K562 (cell line): Measurements from ENCODE around the gene CCNI. TPM values are rescaled to one million over a fixed set of nuclear protein-coding genes. Genes with fewer than 3 reads are reported as not detected.
A peak's percentile ranks its signal among the peaks of the same experiment; 100 is the strongest.

Source experiments
- ATAC-seq: fragments of 200-7000 bp; cut with Tn5 transposase; 3 replicates; pipeline ENCODE4 v1.9.1; 2020; ENCODE audit warnings: moderate library complexity
- BruUV-seq: library from RNA; stranded (reverse); fragments of 400-500 nt; replicated peaks from 2 replicates; lab custom pipeline; 2021; lab: Mats Ljungman, UMichigan
- CTCF ChIA-PET: fragments of 300-600 bp; formaldehyde crosslinking; extraction: SDS; loops from one replicate; lab custom pipeline; 2021; ENCODE audit warnings: low intra/inter-chr PET ratio; lab: Yijun Ruan, JAX
- POLR2A ChIA-PET: fragments of 300-600, 350-650 bp; sonication (Branson Sonifier 250); formaldehyde crosslinking; extraction: SDS; loops from one replicate; lab custom pipeline; 2021; ENCODE audit warnings: antibody characterized with exemption, inconsistent platforms; lab: Yijun Ruan, JAX
- DNase-seq, 4 experiments: peaks; one replicate each; pipeline versions ENCODE4 v3.0.0 to v3.0.0-alpha.2; 2011 to 2018; ENCODE audit warnings: low spot score in 3 of 4, mixed read lengths in 3 of 4; ENCODE audit errors: extremely low read depth in 1 of 4
- FAIRE-seq: peaks from 2 replicates; lab custom pipeline; 2011; peaks lifted over from hg19 to GRCh38; lab: Jason Lieb, UNC
- H2AFZ ChIP-seq: 2 replicates; pipeline ENCODE4 v1.6.0; 2011; ENCODE audit warnings: low read depth, low read length, control low read depth, inconsistent platforms
- H3K27ac ChIP-seq: fragments of 200-600 bp; 3 replicates; pipeline ENCODE4 v1.8.0; 2011; ENCODE audit warnings: low read depth, mild to moderate bottlenecking, control low read depth, inconsistent platforms, low read length, moderate library complexity, mixed read lengths; ENCODE audit errors: extremely low read depth
- H3K27me3 ChIP-seq, 2 experiments: fragments of 300-600 bp in 1 of 2; 2 replicates in 1 of 2; 3 replicates in 1 of 2; pipeline versions ENCODE4 v1.6.0 to v1.8.0; 2011; ENCODE audit warnings: inconsistent platforms in 2 of 2, low read length in 2 of 2, mild to moderate bottlenecking in 1 of 2, mixed read lengths in 1 of 2, moderate library complexity in 1 of 2; ENCODE audit not compliant: control insufficient read depth in 2 of 2, insufficient read depth in 2 of 2
- H3K36me3 ChIP-seq: fragments of 300-600 bp; 3 replicates; pipeline ENCODE4 v1.8.0; 2011; ENCODE audit warnings: mild to moderate bottlenecking, low read length, inconsistent platforms; ENCODE audit not compliant: control insufficient read depth, insufficient read depth
- H3K4me1 ChIP-seq, 2 experiments: fragments of 200-600 bp in 1 of 2; replicated peaks in 1 of 2; 2 replicates in 1 of 2; 3 replicates in 1 of 2; pipeline versions ENCODE4 v1.5.1 to v1.8.0; 2011; ENCODE audit warnings: inconsistent platforms in 2 of 2, low read length in 2 of 2, mild to moderate bottlenecking in 1 of 2, mixed read lengths in 1 of 2, moderate library complexity in 1 of 2; ENCODE audit not compliant: control insufficient read depth in 2 of 2, insufficient read depth in 2 of 2
- H3K4me2 ChIP-seq: 2 replicates; pipeline ENCODE4 v1.6.1; 2011; ENCODE audit warnings: low read length, control low read depth, inconsistent platforms, mixed read lengths; ENCODE audit not compliant: insufficient read depth
- H3K4me3 ChIP-seq: fragments of 200-600 bp; sonication (generic), shearing (Covaris generic); 2 replicates; pipeline ENCODE4 v1.5.1; 2016; ENCODE audit warnings: control low read depth, inconsistent platforms
- H3K79me2 ChIP-seq: fragments of 200-600 bp; 3 replicates; pipeline ENCODE4 v1.8.0; 2011; ENCODE audit warnings: low read length, inconsistent platforms; ENCODE audit not compliant: control insufficient read depth, insufficient read depth
- H3K9ac ChIP-seq, 2 experiments: 2 replicates each; pipeline versions ENCODE4 v1.6.0 to v1.6.1; 2011; ENCODE audit warnings: low read depth in 2 of 2, low read length in 2 of 2, control low read depth in 1 of 2, inconsistent platforms in 1 of 2, mild to moderate bottlenecking in 1 of 2, mixed read lengths in 1 of 2; ENCODE audit not compliant: insufficient read depth in 1 of 2
- H3K9me1 ChIP-seq: one replicate; pipeline ENCODE4 v1.6.0; 2011; ENCODE audit warnings: inconsistent platforms, mild to moderate bottlenecking, low read length, moderate library complexity; ENCODE audit not compliant: control insufficient read depth, insufficient read depth
- H3K9me3 ChIP-seq: replicated peaks from 2 replicates; pipeline ENCODE4 v1.5.1; 2011; ENCODE audit warnings: low read depth, low read length, inconsistent platforms; ENCODE audit not compliant: control insufficient read depth, insufficient read depth
- H4K20me1 ChIP-seq: replicated peaks from 2 replicates; pipeline ENCODE4 v1.6.1; 2011; ENCODE audit warnings: low read length, inconsistent platforms, mixed read lengths; ENCODE audit not compliant: control insufficient read depth, insufficient read depth
- CEBPB ChIP-seq: fragments of 450-650 bp; IDR thresholded peaks from 2 replicates; pipeline ENCODE4 v1.6.1; 2016; ENCODE audit warnings: missing genetic modification characterization, missing compliant biosample characterization
- CTBP1 ChIP-seq: fragments of 450-650 bp; IDR thresholded peaks from 2 replicates; pipeline ENCODE4 v1.6.1; 2016; ENCODE audit warnings: borderline replicate concordance
- ERF ChIP-seq: fragments of 450-650 bp; formaldehyde crosslinking; IDR thresholded peaks from 2 replicates; pipeline ENCODE4 v1.4.0; 2020; ENCODE audit warnings: mild to moderate bottlenecking, mixed read lengths
- GTF2F1 ChIP-seq: IDR thresholded peaks from 2 replicates; pipeline ENCODE4 v1.6.1; 2011; ENCODE audit warnings: low read depth, low read length, improper control_type of control experiment
- HMG20A ChIP-seq: fragments of 450-650 bp; formaldehyde crosslinking; conservative IDR thresholded peaks from 2 replicates; pipeline ENCODE4 v1.4.0; 2020; ENCODE audit warnings: mild to moderate bottlenecking, mixed read lengths
- NFRKB ChIP-seq: fragments of 450-650 bp; IDR thresholded peaks from 2 replicates; pipeline ENCODE4 v1.6.1; 2016; ENCODE audit warnings: low read depth
- POU5F1 ChIP-seq: fragments of 150-350 bp; IDR thresholded peaks from 2 replicates; pipeline ENCODE4 v1.6.1; 2014; ENCODE audit warnings: borderline replicate concordance, low read length, low read depth, mild to moderate bottlenecking; ENCODE audit not compliant: partially characterized antibody
- PRMT5 ChIP-seq: sonication (generic); formaldehyde crosslinking; IDR thresholded peaks from 2 replicates; pipeline ENCODE4 v1.5.0; 2020; ENCODE audit warnings: missing genetic modification reagents
- YY1 ChIP-seq, 3 experiments: IDR thresholded peaks; 2 replicates each; pipeline ENCODE4 v1.6.1; 2011; ENCODE audit warnings: low read length in 2 of 3, mild to moderate bottlenecking in 2 of 3, moderate library complexity in 2 of 3, borderline replicate concordance in 1 of 3, control low read depth in 1 of 3, low read depth in 1 of 3; ENCODE audit not compliant: insufficient read depth in 3 of 3, insufficient replicate concordance in 2 of 3, control insufficient read depth in 1 of 3, insufficient read length in 1 of 3; ENCODE audit errors: extremely low read depth in 1 of 3
- ZFP30 ChIP-seq: fragments of 250-450 bp; sonication (Bioruptor Pico); IDR thresholded peaks from 2 replicates; pipeline ENCODE4 v1.8.0; 2022; ENCODE audit warnings: moderate library complexity, mild to moderate bottlenecking, inconsistent platforms, borderline replicate concordance
- ZNF133 ChIP-seq: fragments of 250-450 bp; sonication (Bioruptor Pico); IDR thresholded peaks from 2 replicates; pipeline ENCODE4 v1.4.0; 2020; ENCODE audit warnings: mild to moderate bottlenecking
- ZNF644 ChIP-seq: fragments of 200-800 bp; sonication (Bioruptor generic); IDR thresholded peaks from 2 replicates; pipeline ENCODE4 v1.6.1; 2016; ENCODE audit warnings: low read depth, missing genetic modification characterization, missing compliant biosample characterization
- ZNF696 ChIP-seq: fragments of 250-450 bp; sonication (Bioruptor Pico); conservative IDR thresholded peaks from 2 replicates; pipeline ENCODE4 v1.4.0; 2020; ENCODE audit warnings: mild to moderate bottlenecking, moderate library complexity
- ZNF766 ChIP-seq: fragments of 200-800 bp; sonication (Bioruptor generic); conservative IDR thresholded peaks from 2 replicates; pipeline ENCODE4 v1.6.1; 2016; ENCODE audit warnings: missing genetic modification characterization, missing compliant biosample characterization
- ZZZ3 ChIP-seq: fragments of 450-650 bp; IDR thresholded peaks from 2 replicates; pipeline ENCODE4 v1.6.1; 2016; ENCODE audit warnings: antibody characterized with exemption, mild to moderate bottlenecking, moderate library complexity
- WGBS: fragments of 100-300 bp; shearing (Covaris generic); methylation state at CpG from one replicate; pipeline ENCODE4 v1.1.6; 2016; ENCODE audit warnings: low coverage, mixed read lengths; ENCODE audit not compliant: insufficient coverage; ENCODE audit errors: missing lambda C conversion rate; 5-methylcytosine and 5-hydroxymethylcytosine counted together
- in situ Hi-C: fragments of 300-500 bp; cut with MboI; formaldehyde crosslinking; loops from 4 replicates; pipeline ENCODE4 v1.15.0; 2018; ENCODE audit warnings: inconsistent platforms, mixed read lengths
- intact Hi-C: fragments of 100-400 bp; cut with micrococcal nuclease; formaldehyde crosslinking; loops from 2 replicates; pipeline ENCODE4 v1.14.2; 2022
- polyA plus RNA-seq, 8 experiments: library from polyadenylated mRNA; depleted of rRNA in 4 of 8; stranded (reverse) in 5 of 8; unstranded in 3 of 8; fragments of >200 nt; fragmentation: Nextera tagmentation in 2 of 8; fragmentation: Illumina TruSeq in 1 of 8; extraction: Ambion mirVana in 2 of 8; extraction: Trizol in 1 of 8; gene quantifications; 2 replicates each; pipeline versions ENCODE4 v1.2.1 to v1.2.3, GENCODE V29; 2011 to 2014; ENCODE audit warnings: inconsistent platforms in 1 of 8, missing spikeins in 1 of 8
- total RNA-seq, 7 experiments: library from RNA; depleted of rRNA in 6 of 7; stranded (reverse); fragments of >200 nt in 6 of 7; fragmentation: Illumina TruSeq in 2 of 7; extraction: Trizol in 2 of 7; gene quantifications; 2 replicates each; pipeline versions ENCODE4 v1.2.1 to v1.2.3, GENCODE V29; 2011 to 2021; ENCODE audit warnings: low replicate concordance in 1 of 7
- TF ChIP-seq, protein P1 (sequence below): fragments of 250-450 bp; sonication (Bioruptor Pico); IDR thresholded peaks from 2 replicates; pipeline ENCODE4 v1.5.0; 2021; ENCODE audit warnings: mild to moderate bottlenecking, borderline replicate concordance

The CCNI gene
- total and polyA plus RNA-seq, 9 of the 15 experiments (the other 6 are each of a cell fraction or from before 2014, with no cell fraction given): 43.3 to 159 (median 98.5) TPM

GRCh38 chr4:77113069-77113468 lies 37.3 kb upstream of the CCNI start:
- TF ChIP-seq ZNF644 (no peak), CEBPB (no peak), YY1 (IDR thresholded peaks at IDR 0.05; ENCODE audit: borderline replicate concordance in 1 of 3, control insufficient read depth in 1 of 3, extremely low read depth in 1 of 3, insufficient read depth in 3 of 3, insufficient read length in 1 of 3, insufficient replicate concordance in 2 of 3, low read depth in 1 of 3, low read length in 2 of 3) (no peak), ZNF766 (no peak), CTBP1 (no peak), ZFP30 (CRISPR knock-in tag) (no peak), ZZZ3 (no peak), ERF (CRISPR knock-in tag) (no peak), POU5F1 (no peak), PRMT5 (CRISPR knock-in tag) (no peak), NFRKB (no peak), ZNF696 (CRISPR knock-in tag) (no peak), ZNF133 (CRISPR knock-in tag) (no peak), GTF2F1 (no peak), HMG20A (no peak)
- TF ChIP-seq, protein P1, sequence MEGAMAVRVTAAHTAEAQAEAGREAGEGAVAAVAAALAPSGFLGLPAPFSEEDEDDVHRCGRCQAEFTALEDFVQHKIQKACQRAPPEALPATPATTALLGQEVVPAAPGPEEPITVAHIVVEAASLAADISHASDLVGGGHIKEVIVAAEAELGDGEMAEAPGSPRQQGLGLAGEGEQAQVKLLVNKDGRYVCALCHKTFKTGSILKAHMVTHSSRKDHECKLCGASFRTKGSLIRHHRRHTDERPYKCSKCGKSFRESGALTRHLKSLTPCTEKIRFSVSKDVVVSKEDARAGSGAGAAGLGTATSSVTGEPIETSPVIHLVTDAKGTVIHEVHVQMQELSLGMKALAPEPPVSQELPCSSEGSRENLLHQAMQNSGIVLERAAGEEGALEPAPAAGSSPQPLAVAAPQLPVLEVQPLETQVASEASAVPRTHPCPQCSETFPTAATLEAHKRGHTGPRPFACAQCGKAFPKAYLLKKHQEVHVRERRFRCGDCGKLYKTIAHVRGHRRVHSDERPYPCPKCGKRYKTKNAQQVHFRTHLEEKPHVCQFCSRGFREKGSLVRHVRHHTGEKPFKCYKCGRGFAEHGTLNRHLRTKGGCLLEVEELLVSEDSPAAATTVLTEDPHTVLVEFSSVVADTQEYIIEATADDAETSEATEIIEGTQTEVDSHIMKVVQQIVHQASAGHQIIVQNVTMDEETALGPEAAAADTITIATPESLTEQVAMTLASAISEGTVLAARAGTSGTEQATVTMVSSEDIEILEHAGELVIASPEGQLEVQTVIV (CRISPR knock-in tag): no peak
- FAIRE-seq (no peak), DNase-seq (no peak), ATAC-seq (no peak)
- POLR2A ChIA-PET: no interaction called here
- Histone ChIP-seq H3K9me3 (no peaks in the 10 kb centered on the region), H3K4me1 (peaks cover 0 to 6% of the 10 kb centered on the region in 2 experiments; a peak in 2 of 5 replicates), H3K27me3 (peaks cover 8 to 30% of the 10 kb centered on the region in 2 experiments), H3K4me3 (no peak overlapping the region), H3K79me2 (no peaks in the 10 kb centered on the region), H3K4me2 (0 out of 2 replicates have a peak overlapping the region, but pooled peaks have one; percentile 17), H4K20me1 (no peaks in the 10 kb centered on the region), H2AFZ (peak overlapping the region; percentile 29; the same call in 1 of the 2 replicates), H3K9me1 (no peaks in the 10 kb centered on the region), H3K27ac (no peak overlapping the region), H3K9ac (peak overlapping the region in 1 of 2 experiments; percentile 52; a peak in 2 of 4 replicates), H3K36me3 (no peaks in the 10 kb centered on the region)
- CTCF ChIA-PET: no interaction called here
- BruUV-seq: no TSS peak
- in situ Hi-C loops: no loop called here
- 5% methylated on average over 23 of the region's 29 CpGs for WGBS
- intact Hi-C loops: no loop called here
